ENCODE measurements around the gene CDH13. TPM values are rescaled to one million over a fixed set of nuclear protein-coding genes. Genes with fewer than 3 reads are reported as not detected.

CDH13 gene
- polyA plus RNA-seq, 1 donor from 2014 or later, result 3.2 TPM

DNA sequence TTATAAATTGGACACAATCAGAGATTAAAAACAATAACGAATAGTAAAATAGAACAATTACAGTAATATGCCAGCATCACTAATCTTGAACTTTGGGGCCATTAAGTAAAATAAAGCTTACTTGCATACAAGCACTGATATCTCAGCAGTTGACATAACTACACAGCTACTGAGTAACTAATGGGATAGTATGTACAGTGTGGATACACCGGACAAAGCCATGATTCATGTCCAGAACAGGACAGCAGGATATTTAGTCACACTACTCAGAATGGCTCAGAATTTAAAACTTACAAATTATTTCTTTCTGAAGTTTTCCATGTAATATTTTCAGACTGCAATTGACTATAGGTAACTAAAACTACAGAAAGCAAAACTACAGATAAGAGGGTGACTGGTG lies 427.5 kb downstream of the CDH13 start:
- no peaks in the 10 kb centered on the region for H3K9me3 ChIP-seq (ENCODE audit: low read length)
- no peak for TF ChIP-seq EP300 (conservative IDR thresholded peaks at IDR 0.05; ENCODE audit: poor library complexity, severe bottlenecking)
- no peak for TF ChIP-seq SMC3 (conservative IDR thresholded peaks at IDR 0.05; ENCODE audit: poor library complexity)
- no peak for TF ChIP-seq RAD21 (conservative IDR thresholded peaks at IDR 0.05)
- TF ChIP-seq, protein P1, sequence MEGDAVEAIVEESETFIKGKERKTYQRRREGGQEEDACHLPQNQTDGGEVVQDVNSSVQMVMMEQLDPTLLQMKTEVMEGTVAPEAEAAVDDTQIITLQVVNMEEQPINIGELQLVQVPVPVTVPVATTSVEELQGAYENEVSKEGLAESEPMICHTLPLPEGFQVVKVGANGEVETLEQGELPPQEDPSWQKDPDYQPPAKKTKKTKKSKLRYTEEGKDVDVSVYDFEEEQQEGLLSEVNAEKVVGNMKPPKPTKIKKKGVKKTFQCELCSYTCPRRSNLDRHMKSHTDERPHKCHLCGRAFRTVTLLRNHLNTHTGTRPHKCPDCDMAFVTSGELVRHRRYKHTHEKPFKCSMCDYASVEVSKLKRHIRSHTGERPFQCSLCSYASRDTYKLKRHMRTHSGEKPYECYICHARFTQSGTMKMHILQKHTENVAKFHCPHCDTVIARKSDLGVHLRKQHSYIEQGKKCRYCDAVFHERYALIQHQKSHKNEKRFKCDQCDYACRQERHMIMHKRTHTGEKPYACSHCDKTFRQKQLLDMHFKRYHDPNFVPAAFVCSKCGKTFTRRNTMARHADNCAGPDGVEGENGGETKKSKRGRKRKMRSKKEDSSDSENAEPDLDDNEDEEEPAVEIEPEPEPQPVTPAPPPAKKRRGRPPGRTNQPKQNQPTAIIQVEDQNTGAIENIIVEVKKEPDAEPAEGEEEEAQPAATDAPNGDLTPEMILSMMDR (IDR thresholded peaks at IDR 0.05; ENCODE audit: poor library complexity, severe bottlenecking), result no peak
- TF ChIP-seq TAF1 (IDR thresholded peaks at IDR 0.05; ENCODE audit: low read depth), result no peak
- TF ChIP-seq, protein P2, sequence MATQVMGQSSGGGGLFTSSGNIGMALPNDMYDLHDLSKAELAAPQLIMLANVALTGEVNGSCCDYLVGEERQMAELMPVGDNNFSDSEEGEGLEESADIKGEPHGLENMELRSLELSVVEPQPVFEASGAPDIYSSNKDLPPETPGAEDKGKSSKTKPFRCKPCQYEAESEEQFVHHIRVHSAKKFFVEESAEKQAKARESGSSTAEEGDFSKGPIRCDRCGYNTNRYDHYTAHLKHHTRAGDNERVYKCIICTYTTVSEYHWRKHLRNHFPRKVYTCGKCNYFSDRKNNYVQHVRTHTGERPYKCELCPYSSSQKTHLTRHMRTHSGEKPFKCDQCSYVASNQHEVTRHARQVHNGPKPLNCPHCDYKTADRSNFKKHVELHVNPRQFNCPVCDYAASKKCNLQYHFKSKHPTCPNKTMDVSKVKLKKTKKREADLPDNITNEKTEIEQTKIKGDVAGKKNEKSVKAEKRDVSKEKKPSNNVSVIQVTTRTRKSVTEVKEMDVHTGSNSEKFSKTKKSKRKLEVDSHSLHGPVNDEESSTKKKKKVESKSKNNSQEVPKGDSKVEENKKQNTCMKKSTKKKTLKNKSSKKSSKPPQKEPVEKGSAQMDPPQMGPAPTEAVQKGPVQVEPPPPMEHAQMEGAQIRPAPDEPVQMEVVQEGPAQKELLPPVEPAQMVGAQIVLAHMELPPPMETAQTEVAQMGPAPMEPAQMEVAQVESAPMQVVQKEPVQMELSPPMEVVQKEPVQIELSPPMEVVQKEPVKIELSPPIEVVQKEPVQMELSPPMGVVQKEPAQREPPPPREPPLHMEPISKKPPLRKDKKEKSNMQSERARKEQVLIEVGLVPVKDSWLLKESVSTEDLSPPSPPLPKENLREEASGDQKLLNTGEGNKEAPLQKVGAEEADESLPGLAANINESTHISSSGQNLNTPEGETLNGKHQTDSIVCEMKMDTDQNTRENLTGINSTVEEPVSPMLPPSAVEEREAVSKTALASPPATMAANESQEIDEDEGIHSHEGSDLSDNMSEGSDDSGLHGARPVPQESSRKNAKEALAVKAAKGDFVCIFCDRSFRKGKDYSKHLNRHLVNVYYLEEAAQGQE (IDR thresholded peaks at IDR 0.05; ENCODE audit: borderline replicate concordance), result no peak
- TF ChIP-seq POLR2AphosphoS5 (IDR thresholded peaks at IDR 0.05), result no peak
- no peak for TF ChIP-seq EZH2 (IDR thresholded peaks at IDR 0.05; ENCODE audit: borderline replicate concordance, insufficient read depth, low read length, poor library complexity, severe bottlenecking)
- TF ChIP-seq MXI1 (conservative IDR thresholded peaks at IDR 0.05; ENCODE audit: poor library complexity, severe bottlenecking), result no peak
- no peak overlapping the region for H3K9ac ChIP-seq (ENCODE audit: low read length)
- H3K27me3 ChIP-seq (ENCODE audit: insufficient read depth, low read depth, low read length), result no peaks in the 10 kb centered on the region
- no peak overlapping the region for H3K4me3 ChIP-seq (ENCODE audit: low read length)
- no peaks in the 10 kb centered on the region for H3K36me3 ChIP-seq (ENCODE audit: insufficient read depth, low read length)
- H4K20me1 ChIP-seq (ENCODE audit: insufficient read depth), result no peaks in the 10 kb centered on the region
- H3K9me2 ChIP-seq (ENCODE audit: insufficient read depth, low read length), result no peaks in the 10 kb centered on the region
- no peak overlapping the region for H2AFZ ChIP-seq (ENCODE audit: low read depth, low read length)
- no peak overlapping the region for H3K27ac ChIP-seq (ENCODE audit: low read length)
- no peaks in the 10 kb centered on the region for H3K79me2 ChIP-seq (replicated peaks; ENCODE audit: insufficient read depth, low read length)
- no peak overlapping the region for H3K4me2 ChIP-seq (ENCODE audit: low read length)
- no peaks in the 10 kb centered on the region for H3F3A ChIP-seq (ENCODE audit: insufficient read depth, low read length, poor library complexity, severe bottlenecking)

DNA sequence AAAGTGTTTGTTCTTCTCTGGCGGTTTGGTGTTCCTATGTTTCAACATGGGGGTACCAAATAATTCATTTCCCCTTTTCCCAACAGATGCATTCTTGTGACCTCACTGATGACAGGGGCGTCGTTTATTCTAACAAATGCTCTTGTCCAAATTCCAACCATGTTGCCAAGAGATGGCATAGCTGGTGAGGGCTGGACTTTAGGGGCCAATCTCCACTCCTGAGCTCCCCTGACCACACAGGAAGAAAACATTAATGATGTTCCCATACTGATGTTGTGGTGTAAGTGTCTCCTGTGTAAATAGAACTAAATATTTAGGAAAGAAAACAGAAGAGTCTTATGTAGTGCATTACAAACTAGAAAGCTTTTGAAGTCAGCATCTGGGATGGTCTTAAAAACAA lies 431.6 kb downstream of the CDH13 start:
- H3K9me2 ChIP-seq (ENCODE audit: insufficient read depth, low read length), result no peaks in the 10 kb centered on the region
- H3K36me3 ChIP-seq (ENCODE audit: insufficient read depth, low read length), result no peaks in the 10 kb centered on the region
- H3K27ac ChIP-seq (ENCODE audit: low read length), result no peak overlapping the region
- H3K9ac ChIP-seq (ENCODE audit: low read length), result no peak overlapping the region
- H4K20me1 ChIP-seq (ENCODE audit: insufficient read depth), result no peaks in the 10 kb centered on the region
- no peaks in the 10 kb centered on the region for H3F3A ChIP-seq (ENCODE audit: insufficient read depth, low read length, poor library complexity, severe bottlenecking)
- no peaks in the 10 kb centered on the region for H3K27me3 ChIP-seq (ENCODE audit: insufficient read depth, low read depth, low read length)
- no peak for TF ChIP-seq MXI1 (conservative IDR thresholded peaks at IDR 0.05; ENCODE audit: poor library complexity, severe bottlenecking)
- TF ChIP-seq, protein P1 (IDR thresholded peaks at IDR 0.05; ENCODE audit: poor library complexity, severe bottlenecking), result no peak
- no peak overlapping the region for H3K4me2 ChIP-seq (ENCODE audit: low read length)
- H3K4me3 ChIP-seq (ENCODE audit: low read length), result no peak overlapping the region
- H3K79me2 ChIP-seq (replicated peaks; ENCODE audit: insufficient read depth, low read length), result no peaks in the 10 kb centered on the region
- H2AFZ ChIP-seq (ENCODE audit: low read depth, low read length), result no peak overlapping the region
- no peaks in the 10 kb centered on the region for H3K9me3 ChIP-seq (ENCODE audit: low read length)

Data from neural cell (in vitro differentiated cells).